Right renal cortex interstitium (tissue), 3 donors: ENCODE data around the gene TAAR9. TPM values are rescaled to one million over a fixed set of nuclear protein-coding genes. Genes with fewer than 3 reads are reported as not detected.
A peak's percentile ranks its signal among the peaks of the same experiment; 100 is the strongest.
"Not testable (repeated sequence)": the region's sequence is repeated elsewhere in the genome, so short reads cannot be mapped to it uniquely, and the experiment has no call there.

Experiments used
- DNase-seq, 3 donors: peaks; one replicate each; pipeline ENCODE4 v3.0.0-alpha.2; 2013; ENCODE audit warnings: low read depth in 3 of 3, low spot score in 2 of 3
- polyA plus RNA-seq, 3 donors: library from polyadenylated mRNA; unstranded; fragments of 120-200 nt; gene quantifications; one replicate each; pipeline ENCODE4 v1.2.1, GENCODE V29; 2013; ENCODE audit not compliant: insufficient read length in 3 of 3

TAAR9 gene
- polyA plus RNA-seq, 3 donors = not detected

GRCh38 chr6:132513831-132514545 lies 24.1 kb upstream of the TAAR9 start:
- DNase-seq = no peak

GRCh38 chr6:132515386-132515785 lies 22.7 kb upstream of the TAAR9 start:
- DNase-seq = no peak

GRCh38 chr6:132520953-132521352 lies 17.1 kb upstream of the TAAR9 start:
- no peak for DNase-seq

GRCh38 chr6:132524646-132525045 lies 13.4 kb upstream of the TAAR9 start:
- DNase-seq = no peak

- no peak for DNase-seq
These were observed 12.2 kb upstream of the TAAR9 start for GRCh38 chr6:132525866-132526265.

- no peak for DNase-seq
These were observed 11.6 kb upstream of the TAAR9 start for GRCh38 chr6:132526461-132526860.

- DNase-seq = no peak
These were observed 10.3 kb upstream of the TAAR9 start for GRCh38 chr6:132527791-132528190.

- DNase-seq = peak in 2 of 3 donors; percentile 55 to 62
These were observed 7.6 kb upstream of the TAAR9 start for GRCh38 chr6:132530293-132530974.

GRCh38 chr6:132534546-132534945 lies 3.5 kb upstream of the TAAR9 start:
- DNase-seq = not testable (repeated sequence)

- DNase-seq = no peak
These were observed 932 bp upstream of the TAAR9 start for GRCh38 chr6:132537145-132537544.

- DNase-seq = no peak
These were observed 6.7 kb downstream of the TAAR9 start for GRCh38 chr6:132544826-132545225.

- no peak for DNase-seq
These were observed 10.8 kb downstream of the TAAR9 start for GRCh38 chr6:132548746-132549463.

GRCh38 chr6:132551214-132551613 lies 13.1 kb downstream of the TAAR9 start:
- DNase-seq = no peak

- no peak for DNase-seq
These were observed 14.3 kb downstream of the TAAR9 start, which contains the start of gene TAAR8 for GRCh38 chr6:132552372-132552771. TSS of gene TAAR8 (plus strand) at chr6:132552672. CDS start at chr6:132552693, 21 bp downstream.

GRCh38 chr6:132560087-132560486 lies 22.0 kb downstream of the TAAR9 start:
- not testable (repeated sequence) for DNase-seq

GRCh38 chr6:132566404-132566803 lies 28.3 kb downstream of the TAAR9 start:
- DNase-seq = no peak

GRCh38 chr6:132567566-132567965 lies 29.5 kb downstream of the TAAR9 start:
- DNase-seq = no peak

GRCh38 chr6:132568611-132569010 lies 30.5 kb downstream of the TAAR9 start:
- DNase-seq = no peak

- no peak for DNase-seq
These were observed 31.1 kb downstream of the TAAR9 start for GRCh38 chr6:132569170-132569569.

- no peak for DNase-seq
These were observed 32.2 kb downstream of the TAAR9 start, which contains the start of gene TAAR6 for GRCh38 chr6:132570221-132570777. TSS of gene TAAR6 (plus strand) at chr6:132570322. CDS start at chr6:132570322, 0 bp downstream.

GRCh38 chr6:132571774-132572173 lies 33.7 kb downstream of the TAAR9 start:
- DNase-seq = no peak
